ENCODE results near the gene CCDC50. TPM values are rescaled to one million over a fixed set of nuclear protein-coding genes. Genes with fewer than 3 reads are reported as not detected.

Gene CCDC50
- total RNA-seq, 1 experiment from 2014 or later: 47.8 TPM

- Histone ChIP-seq H3K9ac (ENCODE audit: low read length) (no peak overlapping the region), H3K79me2 (ENCODE audit: insufficient read depth, low read length) (no peaks in the 10 kb centered on the region), H3K27ac (ENCODE audit: low read depth, low read length) (no peak overlapping the region), H3K9me3 (ENCODE audit: control insufficient read depth in 1 of 2, insufficient read depth in 1 of 2, low read depth in 1 of 2, low read length in 2 of 2) (no peaks in the 10 kb centered on the region), H3K36me3 (ENCODE audit: control insufficient read depth in 1 of 2, insufficient read depth in 2 of 2, low read length in 2 of 2) (no peaks in the 10 kb centered on the region), H3K4me2 (ENCODE audit: low read length) (no peak overlapping the region), H2AFZ (ENCODE audit: low read depth, low read length, poor library complexity, severe bottlenecking) (no peak overlapping the region), H3K9me2 (ENCODE audit: insufficient read depth) (no peaks in the 10 kb centered on the region), H3K4me1 (ENCODE audit: control insufficient read depth in 1 of 2, insufficient read depth in 2 of 2, low read length in 2 of 2) (no peaks in the 10 kb centered on the region), H4K20me1 (ENCODE audit: insufficient read depth) (no peaks in the 10 kb centered on the region), H3K27me3 (ENCODE audit: insufficient read depth, low read length) (no peaks in the 10 kb centered on the region), H3K4me3 (replicated peaks in 1 of 2; ENCODE audit: low read depth in 1 of 2, low read length in 2 of 2) (no peak overlapping the region)
- POLR2A ChIA-PET: no interaction called here
- intact Hi-C loops (cut with micrococcal nuclease): no loop called here
- no peak for ATAC-seq
- no peak for TF ChIP-seq YY1 (IDR thresholded peaks at IDR 0.05; ENCODE audit: extremely low read depth, insufficient replicate concordance, low read depth, low read length)
- no peak for TF ChIP-seq TCF7L2 (IDR thresholded peaks at IDR 0.05; ENCODE audit: borderline replicate concordance, extremely low read depth, insufficient read depth, insufficient read length)
- no peak for TF ChIP-seq ZNF274 (IDR thresholded peaks at IDR 0.05; ENCODE audit: low read depth, low read length)
- TF ChIP-seq EGR1 (IDR thresholded peaks at IDR 0.05; ENCODE audit: low read depth): no peak
- no peak for TF ChIP-seq SRF (IDR thresholded peaks at IDR 0.05; ENCODE audit: low read depth)
- TF ChIP-seq ZFX (IDR thresholded peaks at IDR 0.05): no peak
- TF ChIP-seq CEBPB (IDR thresholded peaks at IDR 0.05; ENCODE audit: low read depth): no peak
- no peak for TF ChIP-seq EZH2 (IDR thresholded peaks at IDR 0.05)
- TF ChIP-seq RAD21 (IDR thresholded peaks at IDR 0.05; ENCODE audit: low read depth): no peak
- TF ChIP-seq REST (IDR thresholded peaks at IDR 0.05; ENCODE audit: low read depth): no peak
- CTCF ChIA-PET: interaction anchor here (0.7 kb wide), 1 partner anchor 71 kb away, joined by 3 read pairs; no protein-coding TSS in a partner anchor
- no TSS peak for BruUV-seq (replicated peaks)
- RAD21 ChIA-PET (ENCODE audit: low non-redundant PET in 1 of 2, low total read pairs in 2 of 2, uncharacterized antibody in 2 of 2, unreplicated experiment in 2 of 2): no interaction called here
- DNase-seq (ENCODE audit: low read depth, low spot score): no peak
Measured at GRCh38 chr3:191321019-191321767, 8.0 kb upstream of the CCDC50 start.

All from HCT116 (cell line).